ENCODE data around the gene NFIB. TPM values are rescaled to one million over a fixed set of nuclear protein-coding genes. Genes with fewer than 3 reads are reported as not detected.

Gene NFIB
- total and polyA plus RNA-seq, 5 donors: 22.5 to 143 (median 134) TPM

- no peaks in the 10 kb centered on the region for H3K9me3 ChIP-seq (ENCODE audit: control insufficient read depth, low read length)
- ATAC-seq (no peak), DNase-seq (no peak)
- H3K27ac ChIP-seq (ENCODE audit: low read length): peak overlapping the region; percentile 81
- peaks cover 3% of the 10 kb centered on the region for H3K4me1 ChIP-seq (ENCODE audit: control insufficient read depth, insufficient read depth, low read length)
- WGBS: 42% methylated on average over 3 of the region's 3 CpGs
- intact Hi-C loops (cut with DNase I): loop anchor here in 3 of 4 donors (5.0 to 10.0 kb wide), 4 partner anchors 194 to 654 kb away; partner anchors contain the start of gene NFIB (in 2 of the 3)
- no peak overlapping the region for H3K4me3 ChIP-seq (ENCODE audit: low read length)
- no peaks in the 10 kb centered on the region for H3K27me3 ChIP-seq (ENCODE audit: control insufficient read depth, insufficient read depth)
These were observed 215.3 kb downstream of the NFIB start for GRCh38 chr9:14098486-14099180.

- no peak overlapping the region for H3K27ac ChIP-seq (ENCODE audit: low read length)
- no peak for DNase-seq
- ATAC-seq: no peak
- H3K27me3 ChIP-seq (ENCODE audit: control insufficient read depth, insufficient read depth): no peaks in the 10 kb centered on the region
- 44% methylated on average over 6 of the region's 6 CpGs for WGBS
- peaks cover 3% of the 10 kb centered on the region for H3K4me1 ChIP-seq (ENCODE audit: control insufficient read depth, insufficient read depth, low read length)
- H3K9me3 ChIP-seq (ENCODE audit: control insufficient read depth, low read length): no peaks in the 10 kb centered on the region
- intact Hi-C loops (cut with DNase I): loop anchor here in 3 of 4 donors (5.0 to 10.0 kb wide), 4 partner anchors 193 to 653 kb away; partner anchors contain the start of gene NFIB (in 2 of the 3)
- H3K4me3 ChIP-seq (ENCODE audit: low read length): no peak overlapping the region
These were observed 216.1 kb downstream of the NFIB start for GRCh38 chr9:14097666-14098415.

GRCh38 chr9:14097215-14097614 is 216.7 kb downstream of the NFIB start:
- 4% methylated on average over 4 of the region's 4 CpGs for WGBS
- Histone ChIP-seq H3K9me3 (ENCODE audit: control insufficient read depth, low read length) (no peaks in the 10 kb centered on the region), H3K27ac (ENCODE audit: low read length) (peak overlapping the region; percentile 72), H3K4me1 (ENCODE audit: control insufficient read depth, insufficient read depth, low read length) (peaks cover 3% of the 10 kb centered on the region), H3K27me3 (ENCODE audit: control insufficient read depth, insufficient read depth) (no peaks in the 10 kb centered on the region), H3K4me3 (ENCODE audit: low read length) (no peak overlapping the region)
- no peak for DNase-seq
- ATAC-seq: peak; percentile 76 to 90
- intact Hi-C loops (cut with DNase I): loop anchor here in 3 of 4 donors (5.0 to 10.0 kb wide), 4 partner anchors 192 to 652 kb away; partner anchors contain the start of gene NFIB (in 2 of the 3)

GRCh38 chr9:14096258-14096922 is 217.6 kb downstream of the NFIB start:
- Histone ChIP-seq H3K27me3 (ENCODE audit: control insufficient read depth, insufficient read depth) (no peaks in the 10 kb centered on the region), H3K27ac (ENCODE audit: low read length) (peak overlapping the region; percentile 77), H3K9me3 (ENCODE audit: control insufficient read depth, low read length) (no peaks in the 10 kb centered on the region), H3K4me3 (ENCODE audit: low read length) (peak overlapping the region; percentile 55), H3K4me1 (ENCODE audit: control insufficient read depth, insufficient read depth, low read length) (peaks cover 5% of the 10 kb centered on the region)
- WGBS: 13% methylated on average over 15 of the region's 15 CpGs
- peak; percentile 82 to 90 for ATAC-seq
- DNase-seq: peak in 2 of 3 donors; percentile 22 to 47
- intact Hi-C loops (cut with DNase I): loop anchor here in 3 of 4 donors (5.0 to 10.0 kb wide), 4 partner anchors 192 to 652 kb away; partner anchors contain the start of gene NFIB (in 2 of the 3)

GRCh38 chr9:14095277-14095676 is 218.7 kb downstream of the NFIB start:
- Histone ChIP-seq H3K4me3 (ENCODE audit: low read length) (no peak overlapping the region), H3K9me3 (ENCODE audit: control insufficient read depth, low read length) (no peaks in the 10 kb centered on the region), H3K4me1 (ENCODE audit: control insufficient read depth, insufficient read depth, low read length) (peaks cover 5% of the 10 kb centered on the region), H3K27ac (ENCODE audit: low read length) (no peak overlapping the region), H3K27me3 (ENCODE audit: control insufficient read depth, insufficient read depth) (no peaks in the 10 kb centered on the region)
- DNase-seq (no peak), ATAC-seq (no peak)
- intact Hi-C loops (cut with DNase I): loop anchor here in 3 of 4 donors (5.0 to 10.0 kb wide), 4 partner anchors 190 to 650 kb away; partner anchors contain the start of gene NFIB (in 2 of the 3)

GRCh38 chr9:14094491-14094890 is 219.4 kb downstream of the NFIB start:
- Histone ChIP-seq H3K27ac (ENCODE audit: low read length) (no peak overlapping the region), H3K9me3 (ENCODE audit: control insufficient read depth, low read length) (no peaks in the 10 kb centered on the region), H3K27me3 (ENCODE audit: control insufficient read depth, insufficient read depth) (no peaks in the 10 kb centered on the region), H3K4me1 (ENCODE audit: control insufficient read depth, insufficient read depth, low read length) (peaks cover 5% of the 10 kb centered on the region), H3K4me3 (ENCODE audit: low read length) (no peak overlapping the region)
- 91% methylated on average over 5 of the region's 5 CpGs for WGBS
- ATAC-seq: no peak
- intact Hi-C loops (cut with DNase I): loop anchor here in 2 of 4 donors (10.0 kb wide), 3 partner anchors 190 to 650 kb away; partner anchors contain the start of gene NFIB (in 2 of the 2)
- DNase-seq: no peak

- Histone ChIP-seq H3K9me3 (ENCODE audit: control insufficient read depth, low read length) (no peaks in the 10 kb centered on the region), H3K4me3 (ENCODE audit: low read length) (no peak overlapping the region), H3K27ac (ENCODE audit: low read length) (no peak overlapping the region), H3K27me3 (ENCODE audit: control insufficient read depth, insufficient read depth) (no peaks in the 10 kb centered on the region), H3K4me1 (ENCODE audit: control insufficient read depth, insufficient read depth, low read length) (peaks cover 2% of the 10 kb centered on the region)
- DNase-seq (no peak), ATAC-seq (no peak)
- WGBS: 96% methylated on average over 1 of the region's 1 CpG
- intact Hi-C loops (cut with DNase I): loop anchor here in 2 of 4 donors (10.0 kb wide), 3 partner anchors 188 to 648 kb away; partner anchors contain the start of gene NFIB (in 2 of the 2)
These were observed 221.6 kb downstream of the NFIB start for GRCh38 chr9:14092344-14092743.

- 51% methylated on average over 4 of the region's 4 CpGs for WGBS
- H3K9me3 ChIP-seq (ENCODE audit: control insufficient read depth, low read length): no peaks in the 10 kb centered on the region
- ATAC-seq (peak in 1 of 2 donors; percentile 35), DNase-seq (no peak)
- H3K27ac ChIP-seq (ENCODE audit: low read length): no peak overlapping the region
- intact Hi-C loops (cut with DNase I): no loop called here
- no peak overlapping the region for H3K4me3 ChIP-seq (ENCODE audit: low read length)
- H3K27me3 ChIP-seq (ENCODE audit: control insufficient read depth, insufficient read depth): no peaks in the 10 kb centered on the region
- peaks cover 4% of the 10 kb centered on the region for H3K4me1 ChIP-seq (ENCODE audit: control insufficient read depth, insufficient read depth, low read length)
These were observed 224.7 kb downstream of the NFIB start for GRCh38 chr9:14089051-14089803.

GRCh38 chr9:14087576-14087975 is 226.4 kb downstream of the NFIB start:
- no peaks in the 10 kb centered on the region for H3K27me3 ChIP-seq (ENCODE audit: control insufficient read depth, insufficient read depth)
- H3K4me3 ChIP-seq (ENCODE audit: low read length): no peak overlapping the region
- DNase-seq (no peak), ATAC-seq (no peak)
- H3K4me1 ChIP-seq (ENCODE audit: control insufficient read depth, insufficient read depth, low read length): peaks cover 4% of the 10 kb centered on the region
- H3K9me3 ChIP-seq (ENCODE audit: control insufficient read depth, low read length): no peaks in the 10 kb centered on the region
- no peak overlapping the region for H3K27ac ChIP-seq (ENCODE audit: low read length)
- intact Hi-C loops (cut with DNase I): no loop called here
- WGBS: 91% methylated on average over 7 of the region's 7 CpGs

GRCh38 chr9:14086495-14086894 is 227.4 kb downstream of the NFIB start:
- DNase-seq: no peak

More at GRCh38 chr9:14086495-14086894, 227.4 kb downstream of the NFIB start:
- Histone ChIP-seq H3K27me3 (ENCODE audit: control insufficient read depth, insufficient read depth) (no peaks in the 10 kb centered on the region), H3K4me1 (ENCODE audit: control insufficient read depth, insufficient read depth, low read length) (peaks cover 2% of the 10 kb centered on the region), H3K4me3 (ENCODE audit: low read length) (no peak overlapping the region), H3K9me3 (ENCODE audit: control insufficient read depth, low read length) (no peaks in the 10 kb centered on the region), H3K27ac (ENCODE audit: low read length) (no peak overlapping the region)
- intact Hi-C loops (cut with DNase I): no loop called here
- ATAC-seq: no peak
- 93% methylated on average over 5 of the region's 5 CpGs for WGBS
